Astrocyte (in vitro differentiated cells and primary cell): Measurements from ENCODE around the gene LTBP2.

ENCODE experiments used
- EZH2 ChIP-seq: IDR thresholded peaks from 2 replicates; pipeline ENCODE4 v1.6.1; 2012; ENCODE audit warnings: mild to moderate bottlenecking, low read length, inconsistent platforms; ENCODE audit not compliant: insufficient read depth
- TF ChIP-seq, protein P1 (sequence below): IDR thresholded peaks from 2 replicates; pipeline ENCODE4 v1.5.1; 2011; ENCODE audit warnings: low read depth, mild to moderate bottlenecking, inconsistent platforms, low read length, moderate library complexity; ENCODE audit not compliant: insufficient read depth

DNA sequence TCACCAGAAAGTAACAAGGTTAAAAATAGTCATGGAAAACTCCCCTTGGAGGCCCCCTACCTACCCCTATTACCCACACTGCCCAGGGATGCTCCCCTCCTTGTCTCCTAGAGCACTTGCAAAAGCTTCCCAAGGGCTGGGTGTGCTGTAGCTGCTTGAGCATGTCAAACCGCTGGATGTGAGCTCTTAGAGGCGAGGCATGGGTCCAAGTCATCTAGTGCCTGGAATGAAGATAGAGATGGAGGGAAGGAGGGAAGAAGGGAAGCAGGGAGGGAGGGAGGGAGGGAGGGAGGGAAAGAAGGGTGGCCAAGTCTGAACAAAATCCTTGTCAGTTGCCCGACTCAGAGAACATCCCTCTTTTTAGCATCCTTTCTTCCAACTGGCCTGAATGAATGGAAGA, 43.1 kb downstream of the LTBP2 start:
- TF ChIP-seq, protein P1, sequence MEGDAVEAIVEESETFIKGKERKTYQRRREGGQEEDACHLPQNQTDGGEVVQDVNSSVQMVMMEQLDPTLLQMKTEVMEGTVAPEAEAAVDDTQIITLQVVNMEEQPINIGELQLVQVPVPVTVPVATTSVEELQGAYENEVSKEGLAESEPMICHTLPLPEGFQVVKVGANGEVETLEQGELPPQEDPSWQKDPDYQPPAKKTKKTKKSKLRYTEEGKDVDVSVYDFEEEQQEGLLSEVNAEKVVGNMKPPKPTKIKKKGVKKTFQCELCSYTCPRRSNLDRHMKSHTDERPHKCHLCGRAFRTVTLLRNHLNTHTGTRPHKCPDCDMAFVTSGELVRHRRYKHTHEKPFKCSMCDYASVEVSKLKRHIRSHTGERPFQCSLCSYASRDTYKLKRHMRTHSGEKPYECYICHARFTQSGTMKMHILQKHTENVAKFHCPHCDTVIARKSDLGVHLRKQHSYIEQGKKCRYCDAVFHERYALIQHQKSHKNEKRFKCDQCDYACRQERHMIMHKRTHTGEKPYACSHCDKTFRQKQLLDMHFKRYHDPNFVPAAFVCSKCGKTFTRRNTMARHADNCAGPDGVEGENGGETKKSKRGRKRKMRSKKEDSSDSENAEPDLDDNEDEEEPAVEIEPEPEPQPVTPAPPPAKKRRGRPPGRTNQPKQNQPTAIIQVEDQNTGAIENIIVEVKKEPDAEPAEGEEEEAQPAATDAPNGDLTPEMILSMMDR = no peak
- TF ChIP-seq EZH2 = no peak
